NB4 (cell line): ENCODE measurements around the gene ADCY2.

ENCODE experiments used
- DNase-seq: peaks from one replicate; pipeline ENCODE4 v3.0.0; 2010; ENCODE audit warnings: low read depth
- H3K4me3 ChIP-seq: one replicate; pipeline ENCODE4 v1.5.1; 2011; ENCODE audit warnings: mild to moderate bottlenecking, low read depth, low read length, moderate library complexity
- MAX ChIP-seq: IDR thresholded peaks from 2 replicates; pipeline ENCODE4 v1.6.1; 2011; ENCODE audit warnings: low read depth, low read length
- MYC ChIP-seq: IDR thresholded peaks from 2 replicates; pipeline ENCODE4 v1.6.1; 2011; ENCODE audit warnings: low read depth, low read length
- POLR2A ChIP-seq: IDR thresholded peaks from 2 replicates; pipeline ENCODE4 v1.6.1; 2011; ENCODE audit warnings: mild to moderate bottlenecking; ENCODE audit not compliant: insufficient read length; ENCODE audit errors: extremely low read depth
- TF ChIP-seq, protein P1 (sequence below): IDR thresholded peaks from one replicate; pipeline ENCODE4 v1.5.1; 2012; ENCODE audit warnings: low read depth, low read length

Gene ADCY2

GRCh38 chr5:7787770-7788169, 391.8 kb downstream of the ADCY2 start:
- no peak overlapping the region for H3K4me3 ChIP-seq
- DNase-seq: no peak
- TF ChIP-seq POLR2A: no peak
- TF ChIP-seq MAX: no peak

DNA sequence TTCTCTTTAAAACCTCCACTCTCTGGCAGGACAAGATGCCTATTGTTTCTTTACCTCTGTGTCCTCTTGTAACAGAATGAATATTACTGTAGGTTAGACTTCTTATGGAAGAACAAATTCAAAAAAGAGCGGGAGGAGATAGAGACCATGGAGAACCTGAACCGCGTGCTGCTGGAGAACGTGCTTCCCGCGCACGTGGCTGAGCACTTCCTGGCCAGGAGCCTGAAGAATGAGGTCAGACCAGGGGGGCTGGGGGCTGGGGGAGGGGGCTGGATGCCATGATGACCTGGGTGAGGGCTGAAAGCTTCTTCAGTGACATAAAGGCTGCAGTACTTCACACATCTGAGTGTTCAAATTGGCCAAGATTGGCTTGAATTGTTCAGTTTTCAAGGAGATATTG, 393.6 kb downstream of the ADCY2 start:
- DNase-seq: no peak
- TF ChIP-seq MYC (no peak), MAX (no peak), POLR2A (no peak)
- TF ChIP-seq, protein P1, sequence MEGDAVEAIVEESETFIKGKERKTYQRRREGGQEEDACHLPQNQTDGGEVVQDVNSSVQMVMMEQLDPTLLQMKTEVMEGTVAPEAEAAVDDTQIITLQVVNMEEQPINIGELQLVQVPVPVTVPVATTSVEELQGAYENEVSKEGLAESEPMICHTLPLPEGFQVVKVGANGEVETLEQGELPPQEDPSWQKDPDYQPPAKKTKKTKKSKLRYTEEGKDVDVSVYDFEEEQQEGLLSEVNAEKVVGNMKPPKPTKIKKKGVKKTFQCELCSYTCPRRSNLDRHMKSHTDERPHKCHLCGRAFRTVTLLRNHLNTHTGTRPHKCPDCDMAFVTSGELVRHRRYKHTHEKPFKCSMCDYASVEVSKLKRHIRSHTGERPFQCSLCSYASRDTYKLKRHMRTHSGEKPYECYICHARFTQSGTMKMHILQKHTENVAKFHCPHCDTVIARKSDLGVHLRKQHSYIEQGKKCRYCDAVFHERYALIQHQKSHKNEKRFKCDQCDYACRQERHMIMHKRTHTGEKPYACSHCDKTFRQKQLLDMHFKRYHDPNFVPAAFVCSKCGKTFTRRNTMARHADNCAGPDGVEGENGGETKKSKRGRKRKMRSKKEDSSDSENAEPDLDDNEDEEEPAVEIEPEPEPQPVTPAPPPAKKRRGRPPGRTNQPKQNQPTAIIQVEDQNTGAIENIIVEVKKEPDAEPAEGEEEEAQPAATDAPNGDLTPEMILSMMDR: no peak
- H3K4me3 ChIP-seq: no peak overlapping the region

DNA sequence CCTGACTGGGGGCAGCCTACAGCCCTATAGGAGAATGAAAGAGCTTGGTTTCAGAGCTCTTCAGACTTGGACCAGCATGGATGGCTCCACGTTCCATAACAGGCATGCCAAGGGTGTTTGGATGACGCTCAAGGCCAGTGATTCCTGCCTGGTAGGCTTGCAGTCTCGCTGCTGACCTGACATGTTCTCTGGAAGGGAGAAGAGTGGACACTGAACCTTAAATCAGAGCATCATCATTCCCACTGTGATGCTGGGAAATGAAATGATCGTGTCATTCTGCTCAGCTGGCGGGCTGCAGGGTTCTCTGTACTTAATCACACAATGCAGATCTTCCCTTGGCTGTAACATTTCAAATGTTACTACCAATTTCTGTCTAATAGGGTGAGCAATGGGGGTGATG, 398.0 kb downstream of the ADCY2 start:
- H3K4me3 ChIP-seq: no peak overlapping the region
- TF ChIP-seq POLR2A (no peak), MAX (no peak), MYC (no peak)
- TF ChIP-seq, protein P1: no peak
- no peak for DNase-seq

- no peak overlapping the region for H3K4me3 ChIP-seq
- DNase-seq: no peak
- no peak for TF ChIP-seq MAX
- TF ChIP-seq MYC: no peak
- no peak for TF ChIP-seq POLR2A
- TF ChIP-seq, protein P1: no peak
These were observed 398.4 kb downstream of the ADCY2 start for GRCh38 chr5:7794311-7794710.

DNA sequence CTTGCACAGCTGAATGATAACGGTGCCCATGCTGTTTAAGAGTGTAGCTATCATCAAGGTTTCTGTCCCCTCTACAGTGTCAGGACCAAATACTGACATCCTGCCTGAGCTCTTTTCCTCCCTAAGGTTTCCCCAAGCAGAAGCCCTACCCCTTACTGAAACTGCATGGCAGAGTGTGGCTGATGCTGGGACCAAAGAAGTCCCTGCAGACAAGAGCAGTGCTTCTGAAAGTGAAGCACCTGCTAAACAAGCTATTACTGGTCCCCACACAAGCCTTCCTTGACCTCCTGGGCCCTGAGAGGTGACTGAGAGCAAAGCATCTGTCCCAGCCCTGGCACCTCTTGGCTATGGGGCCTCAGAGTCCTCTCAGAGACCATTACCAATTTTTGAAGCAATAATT, 398.9 kb downstream of the ADCY2 start:
- TF ChIP-seq MAX: no peak
- no peak for TF ChIP-seq POLR2A
- no peak for TF ChIP-seq MYC
- TF ChIP-seq, protein P1: no peak
- no peak for DNase-seq
- H3K4me3 ChIP-seq: no peak overlapping the region

DNA sequence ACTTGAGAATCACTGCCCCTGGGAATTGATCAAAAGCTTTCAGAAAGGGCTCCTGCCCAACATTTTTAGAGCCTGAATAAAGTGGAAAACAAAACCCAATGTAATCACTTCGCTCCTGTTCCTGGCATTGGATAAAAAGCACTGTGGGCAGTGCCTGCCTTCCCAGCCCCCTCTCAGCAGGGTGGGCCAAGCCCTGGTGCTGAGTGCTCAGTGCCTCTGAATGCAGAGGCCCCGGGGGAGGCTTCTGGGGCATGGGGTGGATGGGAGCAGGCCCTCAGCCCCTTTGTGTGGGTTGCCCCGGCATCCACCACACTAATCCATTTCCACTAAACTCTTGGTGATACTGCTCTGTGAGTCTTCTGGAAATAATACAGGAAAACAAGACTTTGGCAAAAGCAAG, 399.4 kb downstream of the ADCY2 start:
- TF ChIP-seq MAX (no peak), MYC (no peak), POLR2A (no peak)
- TF ChIP-seq, protein P1: no peak
- no peak for DNase-seq

More for the DNA sequence above, 399.4 kb downstream of the ADCY2 start:
- no peak overlapping the region for H3K4me3 ChIP-seq
